RWPE2 (cell line): ENCODE results near the gene DSCAM.

Experiments
- ATAC-seq: fragments of 200-7000 bp; cut with Tn5 transposase; 3 replicates; pipeline ENCODE4 v1.9.1; 2021; ENCODE audit warnings: low read depth
- DNase-seq: peaks from one replicate; pipeline ENCODE4 v3.0.0-alpha.2; 2020; ENCODE audit warnings: low spot score
- H3K27ac ChIP-seq: fragments of 450-650 bp; 2 replicates; pipeline ENCODE4 v1.5.1; 2017; ENCODE audit warnings: mild to moderate bottlenecking; ENCODE audit not compliant: poor library complexity, severe bottlenecking
- H3K27me3 ChIP-seq: fragments of 250-450 bp; sonication (Bioruptor Pico); 2 replicates; pipeline ENCODE4 v1.5.1; 2021; ENCODE audit warnings: mild to moderate bottlenecking, moderate library complexity; ENCODE audit not compliant: insufficient read depth, poor library complexity, severe bottlenecking
- H3K36me3 ChIP-seq: fragments of 250-450 bp; sonication (Bioruptor Pico); 2 replicates; pipeline ENCODE4 v1.5.1; 2020; ENCODE audit warnings: low read depth, mild to moderate bottlenecking, moderate library complexity
- H3K4me1 ChIP-seq: fragments of 250-450 bp; sonication (Bioruptor Pico); 2 replicates; pipeline ENCODE4 v1.5.1; 2021; ENCODE audit warnings: mild to moderate bottlenecking, moderate library complexity; ENCODE audit not compliant: insufficient read depth, poor library complexity, severe bottlenecking
- H3K4me3 ChIP-seq: fragments of 250-450 bp; sonication (Bioruptor Pico); 2 replicates; pipeline ENCODE4 v1.5.1; 2021; ENCODE audit warnings: mild to moderate bottlenecking, moderate library complexity; ENCODE audit not compliant: severe bottlenecking
- H3K9me3 ChIP-seq: fragments of 250-450 bp; sonication (Bioruptor Pico); 2 replicates; pipeline ENCODE4 v1.5.1; 2021; ENCODE audit warnings: mild to moderate bottlenecking, moderate library complexity; ENCODE audit not compliant: severe bottlenecking
- CTCF ChIP-seq: fragments of 450-650 bp; IDR thresholded peaks from one replicate; pipeline ENCODE4 v1.5.1; 2017; ENCODE audit warnings: mild to moderate bottlenecking, moderate library complexity; ENCODE audit not compliant: poor library complexity, severe bottlenecking

DSCAM gene

GRCh38 chr21:40788635-40789034 is 58.3 kb downstream of the DSCAM start:
- no peaks in the 10 kb centered on the region for H3K4me1 ChIP-seq
- H3K4me3 ChIP-seq, result no peak overlapping the region
- no peaks in the 10 kb centered on the region for H3K27me3 ChIP-seq
- no peak overlapping the region for H3K27ac ChIP-seq
- ATAC-seq (no peak), DNase-seq (no peak)
- H3K36me3 ChIP-seq, result no peaks in the 10 kb centered on the region
- H3K9me3 ChIP-seq, result no peaks in the 10 kb centered on the region
- no peak for TF ChIP-seq CTCF

GRCh38 chr21:40783404-40783803 is 63.6 kb downstream of the DSCAM start:
- no peak overlapping the region for H3K27ac ChIP-seq
- H3K27me3 ChIP-seq, result no peaks in the 10 kb centered on the region
- H3K4me1 ChIP-seq, result no peaks in the 10 kb centered on the region
- no peaks in the 10 kb centered on the region for H3K9me3 ChIP-seq
- no peak overlapping the region for H3K4me3 ChIP-seq
- H3K36me3 ChIP-seq, result no peaks in the 10 kb centered on the region
- ATAC-seq (no peak), DNase-seq (no peak)
- TF ChIP-seq CTCF, result no peak

GRCh38 chr21:40770435-40771055 is 76.4 kb downstream of the DSCAM start:
- TF ChIP-seq CTCF, result no peak
- no peaks in the 10 kb centered on the region for H3K4me1 ChIP-seq
- no peaks in the 10 kb centered on the region for H3K36me3 ChIP-seq
- H3K4me3 ChIP-seq, result no peak overlapping the region
- ATAC-seq (no peak), DNase-seq (no peak)
- no peaks in the 10 kb centered on the region for H3K9me3 ChIP-seq
- H3K27me3 ChIP-seq, result no peaks in the 10 kb centered on the region
- H3K27ac ChIP-seq, result no peak overlapping the region

GRCh38 chr21:40769231-40769630 is 77.7 kb downstream of the DSCAM start:
- Histone ChIP-seq H3K4me1 (no peaks in the 10 kb centered on the region), H3K4me3 (no peak overlapping the region), H3K9me3 (no peaks in the 10 kb centered on the region), H3K27ac (no peak overlapping the region), H3K36me3 (no peaks in the 10 kb centered on the region), H3K27me3 (no peaks in the 10 kb centered on the region)
- TF ChIP-seq CTCF, result no peak
- ATAC-seq, result no peak
- DNase-seq, result no peak

GRCh38 chr21:40768056-40768455 is 78.9 kb downstream of the DSCAM start:
- no peak for DNase-seq

More at GRCh38 chr21:40768056-40768455, 78.9 kb downstream of the DSCAM start:
- Histone ChIP-seq H3K27ac (no peak overlapping the region), H3K4me3 (no peak overlapping the region), H3K4me1 (no peaks in the 10 kb centered on the region), H3K27me3 (no peaks in the 10 kb centered on the region), H3K9me3 (no peaks in the 10 kb centered on the region), H3K36me3 (no peaks in the 10 kb centered on the region)
- TF ChIP-seq CTCF, result no peak
- ATAC-seq, result no peak
